GM19328 (cell line): ENCODE measurements around the gene CCDC87.
"Not testable (repeated sequence)": the region's sequence is repeated elsewhere in the genome, so short reads cannot be mapped to it uniquely, and the experiment has no call there.

Source experiments
- ATAC-seq: cut with Tn5 transposase; IDR thresholded peaks from one replicate; pipeline ENCODE4 v1.9.1; 2021; ENCODE audit warnings: mild to moderate bottlenecking, moderate library complexity; ENCODE audit not compliant: unreplicated experiment

The CCDC87 gene, protein sequence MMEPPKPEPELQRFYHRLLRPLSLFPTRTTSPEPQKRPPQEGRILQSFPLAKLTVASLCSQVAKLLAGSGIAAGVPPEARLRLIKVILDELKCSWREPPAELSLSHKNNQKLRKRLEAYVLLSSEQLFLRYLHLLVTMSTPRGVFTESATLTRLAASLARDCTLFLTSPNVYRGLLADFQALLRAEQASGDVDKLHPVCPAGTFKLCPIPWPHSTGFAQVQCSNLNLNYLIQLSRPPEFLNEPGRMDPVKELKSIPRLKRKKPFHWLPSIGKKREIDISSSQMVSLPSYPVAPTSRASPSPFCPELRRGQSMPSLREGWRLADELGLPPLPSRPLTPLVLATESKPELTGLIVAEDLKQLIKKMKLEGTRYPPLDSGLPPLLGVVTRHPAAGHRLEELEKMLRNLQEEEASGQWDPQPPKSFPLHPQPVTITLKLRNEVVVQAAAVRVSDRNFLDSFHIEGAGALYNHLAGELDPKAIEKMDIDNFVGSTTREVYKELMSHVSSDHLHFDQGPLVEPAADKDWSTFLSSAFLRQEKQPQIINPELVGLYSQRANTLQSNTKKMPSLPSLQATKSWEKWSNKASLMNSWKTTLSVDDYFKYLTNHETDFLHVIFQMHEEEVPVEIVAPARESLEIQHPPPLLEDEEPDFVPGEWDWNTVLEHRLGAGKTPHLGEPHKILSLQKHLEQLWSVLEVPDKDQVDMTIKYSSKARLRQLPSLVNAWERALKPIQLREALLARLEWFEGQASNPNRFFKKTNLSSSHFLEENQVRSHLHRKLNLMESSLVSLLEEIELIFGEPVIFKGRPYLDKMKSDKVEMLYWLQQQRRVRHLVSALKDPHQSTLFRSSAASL

DNA sequence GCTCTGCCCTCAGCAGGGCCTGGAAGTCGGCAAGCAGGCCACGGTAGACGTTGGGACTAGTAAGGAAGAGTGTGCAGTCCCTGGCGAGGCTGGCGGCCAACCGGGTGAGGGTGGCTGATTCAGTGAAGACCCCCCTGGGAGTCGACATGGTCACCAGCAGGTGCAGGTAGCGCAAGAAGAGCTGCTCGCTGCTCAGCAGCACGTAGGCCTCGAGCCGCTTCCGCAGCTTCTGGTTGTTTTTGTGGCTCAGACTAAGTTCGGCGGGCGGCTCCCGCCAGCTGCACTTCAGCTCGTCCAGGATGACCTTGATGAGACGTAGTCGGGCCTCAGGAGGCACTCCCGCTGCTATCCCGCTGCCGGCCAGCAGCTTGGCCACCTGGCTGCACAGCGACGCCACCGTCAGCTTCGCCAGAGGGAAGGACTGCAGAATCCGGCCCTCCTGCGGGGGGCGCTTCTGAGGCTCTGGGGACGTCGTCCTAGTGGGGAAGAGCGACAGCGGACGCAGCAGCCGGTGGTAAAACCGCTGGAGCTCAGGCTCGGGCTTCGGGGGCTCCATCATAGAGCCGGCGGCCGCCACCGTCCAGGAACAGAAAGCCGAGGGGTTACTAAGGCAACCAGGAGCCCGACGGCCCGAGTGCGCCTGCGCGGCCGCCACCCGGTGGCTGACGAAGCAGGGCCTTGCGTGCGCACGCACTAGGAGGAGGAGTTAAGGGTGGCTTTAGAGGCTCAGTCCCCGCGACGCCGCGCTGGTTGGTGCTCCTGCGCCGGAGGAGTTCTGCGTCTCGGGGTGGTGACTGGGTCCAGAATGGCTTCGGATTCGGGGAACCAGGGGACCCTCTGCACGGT lies at the start of gene CCDC87, which contains the start of gene CCS:
Gene CCDC87, minus strand, starts transcription at position 607 of the 846 bp plus-strand sequence. Its CDS starts 48 bp downstream, at position 559.
Gene CCS, plus strand, starts transcription at position 729 of the 846 bp plus-strand sequence. Its CDS starts 77 bp downstream, at position 806.
- ATAC-seq: peak; percentile 95

DNA sequence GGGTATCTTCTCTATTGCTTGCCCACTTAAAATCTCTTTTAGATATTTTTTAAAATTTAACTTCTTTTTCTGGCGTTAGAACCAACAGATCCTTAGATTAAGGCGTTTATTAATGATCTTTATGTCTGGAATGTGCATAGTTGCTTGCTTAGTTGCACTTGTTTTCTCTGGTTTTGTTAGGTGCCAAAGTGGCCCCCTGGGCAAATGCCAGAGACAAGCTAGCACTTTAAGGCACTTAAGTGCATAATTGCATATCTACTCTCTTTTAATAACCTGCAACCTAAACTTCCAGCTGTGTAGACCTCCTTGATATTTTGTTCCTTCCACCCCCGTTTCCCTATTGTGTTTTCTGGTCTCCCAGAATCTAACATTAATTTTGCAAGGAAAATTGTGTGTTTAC lies 49.0 kb upstream of the CCDC87 start:
- no peak for ATAC-seq

DNA sequence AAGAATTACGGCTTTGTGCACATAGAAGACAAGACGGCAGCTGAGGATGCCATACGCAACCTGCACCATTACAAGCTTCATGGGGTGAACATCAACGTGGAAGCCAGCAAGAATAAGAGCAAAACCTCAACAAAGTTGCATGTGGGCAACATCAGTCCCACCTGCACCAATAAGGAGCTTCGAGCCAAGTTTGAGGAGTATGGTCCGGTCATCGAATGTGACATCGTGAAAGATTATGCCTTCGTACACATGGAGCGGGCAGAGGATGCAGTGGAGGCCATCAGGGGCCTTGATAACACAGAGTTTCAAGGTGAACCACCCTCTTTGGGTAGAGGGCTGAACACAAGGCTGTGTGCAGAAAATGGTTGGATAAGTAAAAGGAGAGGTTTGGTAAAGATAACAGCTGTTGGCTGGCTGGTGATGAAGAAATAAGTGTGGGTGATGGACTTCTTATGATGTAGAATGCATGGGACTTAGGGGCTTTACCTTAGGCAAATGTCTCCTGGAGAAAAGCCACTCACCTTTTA lies 47.0 kb upstream of the CCDC87 start:
- ATAC-seq: not testable (repeated sequence)

DNA sequence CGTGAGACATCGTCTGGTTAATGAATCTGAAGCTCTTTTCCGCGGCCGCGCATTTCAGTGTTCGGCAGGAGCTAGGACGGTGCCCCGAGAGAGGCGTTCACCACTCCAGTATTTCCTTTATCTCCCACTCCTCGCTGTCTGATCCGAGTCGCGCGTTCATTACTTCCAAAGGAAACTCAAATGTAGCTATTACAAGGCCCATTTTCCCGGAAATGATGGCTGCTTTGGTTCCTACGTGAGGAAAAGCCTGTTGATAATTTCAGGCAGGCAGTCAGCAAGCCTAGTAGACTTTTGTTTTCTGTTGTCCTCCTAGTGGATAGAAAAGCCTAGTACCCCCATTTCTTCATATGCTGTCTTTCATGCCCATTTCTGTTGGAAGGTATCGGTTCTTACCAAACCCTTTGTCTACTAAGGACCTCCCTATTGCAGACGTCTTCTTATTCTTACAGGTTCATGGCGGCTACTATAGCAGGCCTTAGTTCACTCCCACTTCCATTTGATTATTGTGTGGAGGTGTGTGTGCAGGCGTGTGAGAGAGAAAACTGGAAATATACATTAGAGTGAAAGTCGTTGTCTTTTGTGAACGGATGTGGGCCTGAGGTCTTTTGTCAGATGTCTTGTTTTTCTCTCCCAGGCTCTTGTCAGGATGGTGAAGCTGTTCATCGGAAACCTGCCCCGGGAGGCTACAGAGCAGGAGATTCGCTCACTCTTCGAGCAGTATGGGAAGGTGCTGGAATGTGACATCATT lies 46.4 kb upstream of the CCDC87 start:
- no peak for ATAC-seq

DNA sequence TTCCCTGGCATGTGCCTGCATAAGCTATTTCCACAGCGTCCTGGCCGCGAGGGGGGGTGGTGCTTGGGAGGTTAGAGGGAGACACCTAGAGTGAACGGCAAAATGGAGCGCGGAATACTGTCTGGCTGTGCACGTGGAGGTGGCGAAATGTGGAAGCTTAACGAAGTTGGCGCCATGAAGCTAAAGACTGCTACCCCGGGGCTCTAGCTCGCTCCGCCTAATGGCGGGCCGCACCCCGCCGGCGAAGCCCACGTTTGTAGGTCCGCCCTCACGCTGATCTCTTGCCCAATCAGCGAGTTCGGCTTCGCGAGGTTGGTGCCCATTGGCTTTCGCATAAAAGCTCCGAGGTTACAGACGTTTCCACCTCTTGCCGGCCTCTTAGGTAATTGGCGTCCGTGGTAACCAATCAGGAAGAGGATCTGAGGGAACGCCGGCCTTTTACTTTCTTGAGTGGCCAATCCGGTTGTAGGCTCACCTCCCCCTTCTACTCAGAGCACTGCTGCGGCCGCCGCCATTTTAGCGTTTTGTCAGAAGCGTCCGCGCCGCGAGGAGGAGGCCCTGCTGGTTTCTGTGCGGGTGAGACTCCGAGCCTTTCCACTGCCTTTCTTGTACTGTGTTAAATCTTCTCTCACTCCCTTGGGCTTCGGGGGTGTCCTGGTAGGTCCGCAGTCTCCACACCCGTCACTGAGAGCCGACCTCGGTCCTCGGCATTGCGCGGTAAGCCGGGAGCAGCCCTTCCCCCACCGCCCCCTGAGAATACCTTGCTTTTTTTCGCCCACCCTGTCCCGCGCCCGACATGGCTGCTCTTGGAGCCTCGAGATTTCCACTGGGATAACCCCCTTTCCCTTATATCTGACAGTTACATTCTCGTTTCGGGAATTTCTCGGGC lies 45.6 kb upstream of the CCDC87 start, which contains the start of gene RBM4:
Gene RBM4, plus strand, starts transcription at position 527 of the 889 bp plus-strand sequence. CDS start 1,009 bp downstream, outside the sequence.
- peak; percentile 86 for ATAC-seq

DNA sequence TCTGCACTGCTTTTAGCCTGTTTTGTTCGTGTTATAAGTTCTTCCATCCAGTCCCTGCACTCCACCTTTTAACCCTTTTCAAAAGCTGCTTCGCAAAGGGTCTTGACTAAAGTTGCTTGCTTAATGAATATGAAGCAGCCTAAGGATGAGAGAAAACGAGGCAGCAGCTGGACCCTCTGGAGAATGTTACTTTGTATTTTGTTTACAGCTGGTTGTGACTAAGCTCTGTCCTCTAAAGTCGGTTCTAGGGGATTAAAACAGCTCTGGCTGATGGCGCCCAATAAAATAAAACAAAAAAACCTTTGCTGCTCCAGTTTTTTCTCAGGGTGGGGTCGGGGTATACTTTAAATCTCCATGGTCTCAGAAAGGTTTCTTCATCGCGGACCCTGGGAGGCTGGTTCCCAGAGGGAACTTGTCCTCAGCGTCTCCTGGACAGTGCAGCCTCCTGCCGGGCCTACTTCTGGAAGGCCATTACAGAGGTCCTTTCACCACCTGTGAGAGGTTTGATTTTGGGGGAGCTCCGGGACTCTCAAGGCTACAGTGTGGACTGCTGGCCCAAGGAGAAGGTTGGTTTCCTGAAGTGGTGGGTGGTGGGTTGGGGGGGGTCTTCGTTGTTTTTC lies 44.8 kb upstream of the CCDC87 start:
- no peak for ATAC-seq

DNA sequence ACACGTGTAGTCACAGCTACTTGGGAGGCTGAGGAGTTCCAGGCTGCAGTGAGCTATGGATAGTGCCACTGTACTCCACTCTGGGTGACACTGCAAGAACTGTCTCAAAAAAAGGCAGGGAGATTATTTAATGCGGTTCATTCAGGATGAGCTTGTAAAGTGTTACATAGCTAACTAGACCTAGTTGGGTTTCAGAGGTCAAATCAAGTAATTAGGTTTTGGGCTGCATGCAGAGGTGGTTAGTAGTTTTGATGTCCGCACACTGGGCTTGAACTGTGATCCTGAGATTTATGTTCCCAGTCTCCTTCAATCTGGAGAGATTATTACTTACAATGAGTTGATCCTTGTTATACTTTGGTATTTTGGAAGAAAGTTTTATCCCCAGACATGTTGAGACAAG lies 43.5 kb upstream of the CCDC87 start:
- ATAC-seq: no peak

DNA sequence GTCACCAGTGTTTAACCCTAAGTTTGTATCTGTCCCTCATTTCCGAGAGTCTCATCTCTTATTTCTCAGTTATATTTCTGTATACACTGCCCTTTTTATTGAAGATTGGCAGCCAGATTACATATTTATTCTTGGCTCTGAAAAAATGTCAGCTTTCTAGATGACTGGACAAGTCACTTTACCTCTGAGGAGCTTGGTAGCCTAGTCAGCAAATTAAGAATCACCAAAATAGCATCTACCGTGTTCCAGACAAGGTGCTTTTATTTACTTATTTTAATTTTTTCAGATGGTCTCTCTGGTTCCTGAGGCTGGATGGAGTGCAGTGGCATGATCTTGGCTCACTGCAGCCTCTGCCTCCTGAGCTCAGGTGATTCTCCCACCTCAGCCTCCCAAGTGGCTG lies 40.1 kb upstream of the CCDC87 start:
- no peak for ATAC-seq

DNA sequence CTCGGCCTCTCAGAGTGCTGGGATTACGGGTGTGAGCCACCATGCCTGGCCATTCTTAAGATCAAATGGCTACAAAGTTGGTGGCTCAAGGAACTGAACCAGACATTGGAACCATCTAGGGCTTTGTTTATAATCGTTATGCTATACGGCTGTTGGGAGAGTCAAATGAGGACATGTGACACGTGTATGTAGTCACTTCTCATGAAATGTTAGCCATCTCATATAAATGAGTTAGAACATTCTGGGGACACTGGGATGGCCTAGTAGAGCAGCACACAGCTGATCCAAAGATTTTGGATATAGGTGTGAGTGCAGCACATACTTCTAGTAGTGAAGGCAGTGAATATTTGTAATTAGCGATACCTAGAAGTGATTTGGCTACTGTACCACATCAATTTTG lies 39.0 kb upstream of the CCDC87 start:
- no peak for ATAC-seq

DNA sequence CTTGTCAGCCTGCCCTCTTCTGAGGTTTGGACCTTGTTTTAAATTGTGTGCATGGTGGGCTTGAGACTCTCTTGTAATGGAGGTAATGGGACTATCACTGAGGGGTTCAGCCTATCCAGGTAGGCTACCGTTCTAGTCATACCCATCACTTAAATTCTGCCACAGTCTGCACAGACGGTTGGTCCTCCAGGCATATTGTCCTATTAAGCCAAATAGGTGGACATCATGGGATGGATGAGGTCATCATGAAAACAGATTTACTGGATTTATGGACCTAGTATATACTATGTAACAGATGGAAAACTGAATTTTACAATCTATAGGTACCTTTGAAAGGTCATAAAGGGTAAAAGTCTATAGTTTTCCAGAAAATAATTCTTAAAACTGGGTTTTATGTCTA lies 36.5 kb upstream of the CCDC87 start:
- ATAC-seq: no peak

DNA sequence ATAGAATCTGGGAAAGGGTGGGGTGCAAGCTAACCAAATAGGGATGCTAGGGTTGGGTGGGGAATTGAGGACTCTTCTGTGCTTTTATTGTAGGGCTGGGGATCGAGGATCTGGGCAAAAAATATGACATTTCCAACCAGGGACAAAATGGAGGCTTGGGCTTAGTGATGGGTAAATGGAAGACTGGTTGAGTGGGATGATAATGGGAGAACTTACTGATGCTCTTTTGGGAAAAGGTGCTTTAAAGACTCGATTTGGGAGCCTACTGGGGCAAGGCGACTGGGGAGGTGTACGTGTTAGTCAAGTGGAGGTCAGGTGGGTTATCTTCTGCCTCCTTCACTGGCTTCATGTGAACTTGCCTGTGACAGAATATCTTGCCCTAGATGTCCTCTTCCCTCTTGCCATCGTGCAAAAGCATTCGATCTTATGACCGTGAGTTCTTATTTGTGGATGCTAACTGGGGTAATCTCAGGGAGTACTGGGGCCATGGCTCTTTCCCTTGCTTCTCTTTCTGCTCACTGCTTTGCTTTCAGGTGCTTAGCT lies 35.3 kb upstream of the CCDC87 start:
- no peak for ATAC-seq

DNA sequence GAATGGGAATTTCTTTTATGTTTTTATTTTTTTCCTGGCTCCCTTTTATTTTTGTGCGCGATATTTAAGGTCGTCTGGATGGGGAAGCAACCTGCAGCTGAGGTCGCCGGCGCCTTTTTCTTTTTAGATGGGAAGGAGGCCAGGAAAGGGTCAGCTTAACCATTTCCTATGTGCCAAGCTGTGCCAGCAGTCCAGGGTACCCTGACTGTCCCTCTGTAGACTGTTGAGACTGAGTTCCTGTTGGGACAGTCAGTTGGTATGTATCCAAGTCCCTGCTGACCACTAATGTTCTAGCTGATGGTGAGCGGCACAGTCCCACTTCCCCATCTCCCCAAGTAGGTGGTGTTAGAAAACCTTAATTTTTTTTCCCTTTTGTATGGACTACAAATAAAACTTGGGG lies 34.1 kb upstream of the CCDC87 start:
- ATAC-seq: no peak

DNA sequence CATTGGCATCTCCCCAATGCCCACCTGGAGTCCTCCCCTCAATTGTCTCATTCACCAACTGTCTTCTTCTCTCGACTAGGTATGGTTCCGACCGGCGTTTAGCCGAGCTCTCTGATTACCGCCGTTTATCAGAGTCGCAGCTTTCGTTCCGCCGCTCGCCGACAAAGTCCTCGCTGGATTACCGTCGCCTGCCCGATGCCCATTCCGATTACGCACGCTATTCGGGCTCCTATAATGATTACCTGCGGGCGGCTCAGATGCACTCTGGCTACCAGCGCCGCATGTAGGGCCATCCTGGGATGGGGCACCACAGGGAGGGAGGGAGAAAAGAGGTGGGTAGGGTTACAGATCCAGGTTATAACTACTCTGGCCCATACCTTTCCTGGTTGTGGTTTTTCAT lies 33.5 kb upstream of the CCDC87 start:
- no peak for ATAC-seq

DNA sequence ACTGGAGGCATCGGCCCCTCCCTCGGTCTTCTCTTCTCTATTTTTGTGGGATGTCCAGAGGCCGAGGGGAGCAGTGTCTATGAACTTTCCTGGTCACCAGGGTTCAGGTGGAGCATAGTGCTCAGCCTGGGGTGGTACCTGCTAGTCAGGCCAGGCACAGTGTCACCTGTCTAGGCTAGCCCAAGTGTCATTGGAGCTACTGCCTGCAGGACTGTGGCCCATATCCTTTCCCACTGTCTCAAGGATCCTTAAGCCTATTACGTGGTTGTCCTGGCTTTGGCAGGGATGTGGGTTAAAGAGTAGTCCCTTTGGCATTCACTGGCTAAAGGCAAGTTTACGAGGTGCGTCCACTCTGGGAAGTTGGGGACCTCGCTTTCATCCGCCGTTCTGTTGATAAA lies 32.9 kb upstream of the CCDC87 start:
- no peak for ATAC-seq

DNA sequence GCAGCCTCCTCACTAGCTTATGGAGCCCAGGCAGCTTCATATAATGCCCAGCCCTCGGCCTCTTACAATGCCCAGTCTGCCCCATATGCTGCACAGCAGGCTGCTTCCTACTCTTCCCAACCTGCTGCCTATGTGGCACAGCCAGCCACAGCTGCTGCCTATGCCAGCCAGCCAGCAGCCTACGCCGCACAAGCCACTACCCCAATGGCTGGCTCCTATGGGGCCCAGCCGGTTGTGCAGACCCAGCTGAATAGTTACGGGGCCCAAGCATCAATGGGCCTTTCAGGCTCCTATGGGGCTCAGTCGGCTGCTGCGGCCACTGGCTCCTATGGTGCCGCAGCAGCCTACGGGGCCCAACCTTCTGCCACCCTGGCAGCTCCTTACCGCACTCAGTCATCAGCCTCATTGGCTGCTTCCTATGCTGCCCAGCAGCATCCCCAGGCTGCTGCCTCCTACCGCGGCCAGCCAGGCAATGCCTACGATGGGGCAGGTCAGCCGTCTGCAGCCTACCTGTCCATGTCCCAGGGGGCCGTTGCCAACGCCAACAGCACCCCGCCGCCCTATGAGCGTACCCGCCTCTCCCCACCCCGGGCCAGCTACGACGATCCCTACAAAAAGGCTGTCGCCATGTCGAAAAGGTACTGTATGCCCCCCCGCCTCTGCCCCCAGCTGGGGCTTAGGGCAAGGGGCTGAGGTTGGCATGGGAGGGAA lies 32.3 kb upstream of the CCDC87 start:
- ATAC-seq: no peak

DNA sequence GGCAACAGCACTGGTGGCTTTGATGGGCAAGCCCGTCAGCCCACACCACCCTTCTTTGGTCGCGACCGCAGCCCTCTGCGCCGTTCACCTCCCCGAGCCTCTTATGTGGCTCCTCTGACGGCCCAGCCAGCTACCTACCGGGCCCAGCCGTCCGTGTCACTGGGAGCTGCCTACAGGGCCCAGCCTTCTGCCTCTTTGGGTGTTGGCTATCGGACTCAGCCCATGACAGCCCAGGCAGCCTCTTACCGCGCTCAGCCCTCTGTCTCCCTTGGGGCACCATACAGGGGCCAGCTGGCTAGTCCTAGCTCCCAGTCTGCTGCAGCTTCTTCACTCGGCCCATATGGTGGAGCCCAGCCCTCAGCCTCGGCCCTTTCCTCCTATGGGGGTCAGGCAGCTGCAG lies 31.6 kb upstream of the CCDC87 start:
- no peak for ATAC-seq

DNA sequence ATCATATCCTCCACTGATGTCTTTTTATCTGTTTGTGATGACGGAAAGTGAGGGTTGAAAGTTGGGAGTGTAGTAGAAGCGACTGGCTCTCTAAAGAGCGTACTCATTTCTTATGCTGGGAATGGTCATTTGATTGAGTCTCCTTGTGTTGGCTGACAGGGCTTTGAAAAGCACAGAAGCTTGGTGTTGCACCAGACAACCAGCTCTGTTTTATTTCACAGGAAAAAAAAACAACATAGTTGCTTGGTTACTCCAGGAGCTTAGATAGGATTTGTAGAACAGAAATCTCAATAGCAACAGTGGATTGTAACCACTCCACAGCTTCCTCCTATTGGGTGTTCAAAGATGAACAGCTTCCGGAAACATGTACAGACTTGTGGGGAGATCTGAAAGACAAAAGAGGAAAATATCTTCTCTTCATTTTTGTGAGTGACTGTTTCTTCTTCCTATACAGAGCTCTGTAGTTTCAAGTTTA lies 26.3 kb upstream of the CCDC87 start:
- ATAC-seq: no peak
